NCI-H2029 treated with DMSO at 0.1 percent for 48 hours (cell line): ENCODE data around the gene FOSL2.

Experiments
- DNase-seq: peaks from one replicate; lab custom pipeline; 2025; lab: John Stamatoyannopoulos, UW

FOSL2 gene

DNA sequence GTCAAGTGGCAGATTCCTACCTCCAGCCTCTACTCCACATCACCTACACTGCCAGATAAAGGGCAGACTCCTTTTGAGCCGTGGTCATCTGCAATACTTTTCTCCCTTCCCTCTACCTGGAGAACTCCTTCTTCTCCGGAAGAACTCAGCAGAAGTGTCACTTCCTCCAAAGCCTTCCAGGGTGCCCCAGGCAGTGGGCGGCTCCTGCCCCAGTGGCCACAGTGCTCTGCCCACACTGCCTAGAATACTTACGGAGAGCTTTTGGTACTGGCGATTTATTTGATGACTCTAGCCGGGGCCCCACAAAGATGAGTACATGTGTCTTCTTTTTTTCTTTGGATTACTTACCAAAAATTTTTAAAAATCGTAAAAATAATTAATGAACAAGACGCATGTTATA is 39.7 kb downstream of the FOSL2 start:
- no peak for DNase-seq

DNA sequence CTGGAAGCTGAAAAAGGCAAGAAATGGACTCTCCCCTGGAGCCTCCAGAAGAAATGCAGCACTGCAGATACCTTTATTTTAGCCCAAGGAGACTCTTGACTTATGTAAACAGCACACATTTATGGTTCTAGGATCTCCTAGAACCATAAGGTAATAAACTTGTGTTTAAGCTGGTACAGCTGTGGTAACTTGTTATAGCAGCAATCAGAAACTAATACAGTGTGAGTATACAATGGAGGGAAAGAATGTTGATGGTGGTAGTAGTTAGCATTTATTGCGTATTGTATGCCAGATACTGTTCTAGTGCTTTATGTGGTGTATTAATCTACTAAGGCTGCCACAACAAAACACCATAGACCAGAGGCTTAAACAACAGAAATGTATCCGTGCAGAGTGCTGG is 40.6 kb downstream of the FOSL2 start:
- no peak for DNase-seq

DNA sequence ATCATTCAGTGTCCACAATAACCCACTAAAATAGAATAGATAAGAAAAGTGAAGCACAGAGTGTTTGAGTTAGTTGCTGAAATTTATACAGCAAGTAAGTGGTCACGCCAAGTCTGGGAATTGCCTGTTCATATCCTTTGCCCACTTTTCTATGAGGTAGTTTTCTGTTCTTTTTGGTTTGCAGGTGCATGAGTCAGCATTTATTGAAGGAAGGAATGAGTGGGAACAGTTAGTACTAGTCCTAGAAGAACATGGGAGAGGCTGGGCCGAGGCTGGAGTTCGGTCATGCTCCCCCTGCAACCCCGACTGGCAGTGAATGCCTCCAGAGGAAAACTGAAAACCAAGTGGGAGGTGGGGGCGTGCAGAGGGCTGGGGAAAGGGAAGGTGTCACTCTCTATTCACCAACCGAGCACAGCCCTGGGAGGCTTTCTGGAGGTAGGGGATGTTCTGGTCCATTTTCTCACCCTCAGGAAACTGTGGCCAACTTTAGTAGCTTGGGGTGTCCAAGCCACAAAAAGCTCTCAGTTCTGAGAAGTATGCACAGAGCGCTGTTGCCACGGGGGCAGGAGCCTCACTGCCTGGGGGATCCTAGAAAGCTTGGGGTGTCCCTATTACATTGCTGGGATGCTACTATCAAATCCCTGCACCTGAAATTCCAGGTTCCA is 41.4 kb downstream of the FOSL2 start:
- DNase-seq = no peak

- DNase-seq = no peak
Observed at GRCh38 chr2:28434600-28434989, 41.9 kb downstream of the FOSL2 start.

DNA sequence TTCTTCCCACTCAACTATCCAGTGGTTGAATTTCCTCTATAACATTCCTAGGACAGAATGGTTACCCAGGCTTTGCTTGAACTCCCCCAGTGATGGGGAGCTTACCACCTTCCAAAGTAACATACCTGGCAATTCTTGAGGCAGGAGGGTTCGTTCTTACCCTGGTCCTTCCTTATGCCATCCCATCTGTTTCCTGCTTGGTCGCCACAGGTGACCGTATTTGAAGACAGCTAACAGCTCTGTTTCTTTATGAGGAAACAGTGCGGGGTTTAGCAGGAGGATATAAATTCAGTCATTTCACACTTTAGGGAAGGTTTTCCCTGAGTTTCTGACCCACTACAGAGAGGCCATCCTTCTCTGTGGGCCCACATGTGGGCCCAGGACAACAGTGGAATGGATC is 42.6 kb downstream of the FOSL2 start:
- DNase-seq = no peak

DNA sequence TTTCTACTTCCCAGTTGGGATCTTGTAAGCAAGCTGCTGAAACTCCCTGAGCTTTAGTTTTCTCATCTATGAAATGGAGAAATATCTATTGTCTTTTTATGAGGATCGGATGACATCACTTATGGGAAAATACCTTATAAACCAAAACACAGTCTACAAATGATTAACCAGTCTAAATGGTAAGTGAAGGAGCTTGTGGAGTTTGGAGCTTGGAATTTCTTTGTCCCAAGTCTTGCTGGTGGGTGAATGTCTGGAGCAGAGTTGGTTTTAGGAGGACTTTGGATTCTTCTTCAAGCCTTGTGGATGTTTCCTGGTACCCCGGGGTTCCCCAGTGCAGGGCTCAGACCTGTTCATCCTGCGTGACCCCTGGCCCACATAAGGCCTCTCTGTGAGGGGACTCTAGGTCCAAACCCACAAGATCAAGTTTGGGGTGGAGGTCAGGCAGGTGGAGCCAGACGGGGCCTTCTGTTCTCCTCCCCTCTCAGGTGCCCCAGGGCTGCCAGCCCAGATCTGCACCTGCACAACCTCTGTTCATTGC is 43.2 kb downstream of the FOSL2 start:
- DNase-seq = no peak

GRCh38 chr2:28436525-28437051 is 43.9 kb downstream of the FOSL2 start:
- no peak for DNase-seq

- no peak for DNase-seq
Observed at GRCh38 chr2:28437149-28437835, 44.6 kb downstream of the FOSL2 start.

- no peak for DNase-seq
Observed at GRCh38 chr2:28437918-28438317, 45.3 kb downstream of the FOSL2 start.

DNA sequence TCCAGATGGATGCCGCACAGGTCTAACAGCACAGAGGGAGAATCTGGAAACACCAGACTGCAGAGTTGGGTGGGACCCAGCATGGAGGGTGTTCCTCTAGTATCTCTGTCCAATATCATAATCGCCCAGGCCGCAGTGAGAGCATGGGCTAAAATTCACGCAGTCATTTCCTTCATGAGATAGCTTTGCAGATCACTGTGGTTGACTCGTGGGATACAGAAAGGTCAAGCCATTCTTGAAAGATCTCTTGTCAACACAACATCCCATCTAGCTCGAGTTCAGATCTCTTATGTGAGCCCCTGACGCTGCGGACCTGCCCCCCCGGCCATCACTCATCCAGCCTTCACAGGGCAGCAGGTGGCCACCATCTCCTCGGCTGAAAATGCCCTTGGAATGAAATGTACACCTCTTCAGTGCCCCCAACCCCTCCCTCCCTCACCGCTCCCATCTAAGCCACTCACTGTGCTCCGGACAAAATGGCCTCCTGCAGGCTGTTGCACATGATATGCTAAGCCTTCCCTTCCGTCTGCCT is 45.9 kb downstream of the FOSL2 start:
- no peak for DNase-seq

DNA sequence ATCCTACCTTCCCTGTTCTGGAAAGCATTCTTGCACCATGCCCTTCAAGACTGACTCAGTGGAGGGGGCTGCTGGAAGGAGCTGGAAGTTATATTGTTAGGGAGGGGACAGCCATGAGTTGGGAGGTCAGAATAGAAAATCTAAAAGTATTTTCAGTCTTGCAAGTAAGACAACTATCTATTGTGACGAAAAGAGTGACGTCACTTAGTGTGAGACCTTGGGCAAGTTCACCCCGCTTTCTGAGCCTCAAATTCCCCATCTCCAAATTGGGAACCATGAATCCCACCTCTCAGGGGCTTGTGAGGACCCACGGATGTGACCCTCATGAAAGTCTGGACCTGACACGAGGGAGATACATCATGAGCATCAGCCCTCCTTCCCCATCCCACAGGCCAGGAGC is 46.5 kb downstream of the FOSL2 start:
- no peak for DNase-seq

DNA sequence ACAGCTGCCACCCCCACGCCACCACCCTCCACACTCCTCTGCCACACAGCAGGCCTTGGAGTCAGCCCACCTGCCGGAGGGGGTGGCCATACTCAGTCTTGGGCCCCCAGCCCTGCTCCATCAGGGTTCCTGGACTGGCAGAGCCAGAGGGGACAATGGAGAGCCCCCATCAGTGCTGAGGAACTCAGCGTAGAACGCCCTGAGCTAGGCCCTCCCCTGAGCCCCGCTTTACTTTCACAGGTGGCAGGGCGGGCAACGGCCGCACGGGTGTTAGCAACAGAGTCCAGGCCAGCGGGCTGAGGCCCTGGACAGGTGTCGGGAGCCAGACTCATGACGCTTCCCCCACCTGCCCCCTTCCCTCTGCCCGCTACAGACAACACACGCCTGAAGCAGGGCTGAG is 47.1 kb downstream of the FOSL2 start:
- DNase-seq = no peak

- DNase-seq = no peak
Observed at GRCh38 chr2:28442328-28442727, 49.7 kb downstream of the FOSL2 start.

GRCh38 chr2:28444956-28445355 is 52.3 kb downstream of the FOSL2 start:
- DNase-seq = no peak

DNA sequence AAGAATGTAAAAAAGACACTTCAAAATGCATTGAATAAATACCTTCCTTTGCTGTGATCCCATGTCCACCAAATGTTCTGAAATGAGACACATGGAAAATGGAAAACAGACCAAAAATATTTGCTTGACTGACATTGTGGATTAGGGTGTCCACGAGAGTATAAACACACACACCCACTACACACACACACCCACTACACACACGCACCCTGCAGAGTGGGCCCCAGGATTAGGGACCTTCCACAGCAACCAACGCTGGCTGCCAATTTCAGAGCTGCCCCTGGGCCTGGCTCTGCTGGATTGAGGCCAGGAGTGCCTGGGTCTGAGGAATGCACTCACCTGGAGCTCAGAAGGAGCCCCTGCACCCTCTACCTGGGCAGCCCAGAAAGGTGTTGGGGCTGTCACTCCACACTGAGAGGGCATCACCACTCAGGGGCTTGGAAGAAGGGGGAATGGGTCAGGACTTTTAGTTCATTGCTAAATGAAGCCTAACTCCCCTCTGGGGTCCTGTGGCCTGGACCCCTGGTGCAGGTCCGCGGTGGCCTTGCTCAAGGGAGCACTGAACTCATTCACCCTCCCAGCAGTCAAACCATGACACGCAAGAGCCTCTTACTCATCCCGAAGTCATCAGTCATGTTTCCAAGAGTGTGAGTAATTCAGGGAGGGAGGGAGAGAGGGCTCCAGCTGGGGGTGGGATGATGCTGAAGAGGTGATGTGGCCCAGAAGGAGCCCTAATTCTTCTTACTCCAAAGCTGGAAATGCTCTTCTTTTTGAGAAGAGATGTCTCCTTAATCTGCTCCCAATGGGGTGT is 53.0 kb downstream of the FOSL2 start:
- DNase-seq = no peak

DNA sequence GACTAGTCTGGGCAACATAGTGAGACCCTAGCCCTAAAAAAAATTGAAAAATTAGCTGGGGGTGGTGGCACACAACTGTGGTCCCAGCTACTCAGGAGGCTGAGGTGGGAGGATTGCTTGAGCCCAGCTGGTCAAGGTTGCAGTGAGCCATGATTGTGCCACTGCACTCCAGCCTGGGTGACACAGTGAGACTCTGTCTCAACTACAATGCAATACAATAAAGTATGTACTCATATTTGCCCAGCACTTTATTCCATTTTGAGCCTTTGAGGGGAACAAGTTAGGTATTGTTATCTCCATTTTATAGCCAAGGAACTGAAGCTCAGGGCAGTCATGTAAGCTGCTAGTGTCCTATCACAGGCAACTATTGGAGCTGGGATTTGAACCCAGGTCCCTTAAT is 53.9 kb downstream of the FOSL2 start:
- no peak for DNase-seq

GRCh38 chr2:28447086-28447485 is 54.4 kb downstream of the FOSL2 start:
- no peak for DNase-seq

GRCh38 chr2:28447943-28448792 is 55.5 kb downstream of the FOSL2 start:
- DNase-seq = no peak

GRCh38 chr2:28448793-28449100 is 56.1 kb downstream of the FOSL2 start:
- DNase-seq = no peak

DNA sequence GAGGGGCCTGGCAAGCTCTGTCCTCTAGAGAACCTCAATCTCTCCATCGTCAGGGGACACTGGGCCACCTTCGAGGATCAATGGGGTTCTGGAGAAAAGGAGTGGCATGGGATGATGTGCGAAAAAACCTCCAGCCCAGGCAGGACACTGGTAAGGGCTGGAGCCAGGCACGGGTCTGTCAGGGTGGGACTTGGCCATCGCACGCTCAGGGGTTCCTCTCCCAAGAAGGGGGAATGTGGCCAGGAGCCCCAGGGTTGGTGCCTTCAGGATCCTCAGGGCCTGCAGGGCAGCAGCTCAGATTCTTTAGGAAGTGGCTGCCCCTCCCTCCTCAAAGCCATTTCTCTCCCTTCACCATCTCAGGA is 56.4 kb downstream of the FOSL2 start:
- no peak for DNase-seq

DNA sequence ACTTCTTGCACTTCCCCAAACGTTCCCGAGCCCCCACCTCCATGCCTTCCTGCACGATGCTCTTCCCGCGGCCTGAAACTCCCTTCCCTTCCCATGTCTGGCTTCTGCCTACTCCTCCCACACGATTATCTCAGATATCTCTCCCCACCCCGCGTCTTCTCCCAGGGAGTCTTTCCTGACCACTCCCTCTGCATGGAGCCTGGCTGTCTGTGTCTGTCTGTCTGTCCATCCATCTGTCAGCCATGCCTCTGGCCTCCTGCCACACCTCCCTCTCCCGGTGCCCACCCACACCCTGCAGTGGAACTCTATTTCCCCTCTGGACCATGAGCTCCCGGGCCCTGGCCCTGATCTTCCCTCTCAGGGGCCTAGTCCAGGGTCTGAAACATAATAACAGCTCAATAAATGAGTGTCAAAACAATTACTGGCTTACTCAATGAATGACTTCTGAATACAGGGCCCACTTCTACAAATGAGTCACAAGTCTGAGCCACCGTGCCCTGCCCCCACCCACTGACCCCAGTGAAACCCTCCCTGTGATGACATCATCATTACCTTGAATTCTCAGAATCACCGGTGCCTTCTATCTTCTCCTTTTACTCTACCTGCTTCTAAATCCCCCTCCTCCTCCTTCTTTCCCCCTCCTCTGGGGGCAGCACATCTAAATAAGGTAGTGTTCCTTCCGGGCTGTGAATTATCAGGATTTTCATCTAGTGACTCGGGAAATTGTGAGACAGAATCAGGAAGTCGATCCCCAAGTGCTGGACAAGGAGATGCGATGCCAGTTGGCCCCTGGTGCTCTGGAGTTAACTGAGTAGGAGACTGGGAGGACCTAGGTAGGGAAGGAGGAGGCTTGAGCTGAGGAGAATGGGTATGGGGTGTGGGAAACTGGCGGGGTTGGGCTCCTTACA is 57.1 kb downstream of the FOSL2 start:
- no peak for DNase-seq
